Liver (tissue), 9 donors: Measurements from ENCODE around the gene B3GNT5. TPM values are rescaled to one million over a fixed set of nuclear protein-coding genes. Genes with fewer than 3 reads are reported as not detected.

ENCODE experiments used
- DNase-seq: peaks from one replicate; pipeline ENCODE4 v3.0.0-alpha.2; 2017; ENCODE audit warnings: low spot score
- H3K27ac ChIP-seq, 2 donors: one replicate each; pipeline ENCODE4 v1.7.0; 2013; ENCODE audit warnings: inconsistent platforms in 2 of 2, low read length in 2 of 2, control low read depth in 1 of 2, low read depth in 1 of 2, mild to moderate bottlenecking in 1 of 2
- H3K27me3 ChIP-seq, 4 donors: one replicate each; pipeline versions ENCODE4 v1.6.1 to v1.7.0; 2013; ENCODE audit warnings: low read length in 3 of 4, inconsistent platforms in 1 of 4, mild to moderate bottlenecking in 1 of 4, moderate library complexity in 1 of 4; ENCODE audit not compliant: control insufficient read depth in 4 of 4, insufficient read depth in 4 of 4
- H3K36me3 ChIP-seq, 4 donors: one replicate each; pipeline versions ENCODE4 v1.6.1 to v1.7.0; 2013; ENCODE audit warnings: low read length in 3 of 4, mild to moderate bottlenecking in 3 of 4, low read depth in 1 of 4, moderate library complexity in 1 of 4; ENCODE audit not compliant: control insufficient read depth in 4 of 4, insufficient read depth in 3 of 4
- H3K4me1 ChIP-seq, 4 donors: one replicate each; pipeline versions ENCODE4 v1.6.1 to v1.7.0; 2013; ENCODE audit warnings: low read length in 3 of 4, mild to moderate bottlenecking in 3 of 4, moderate library complexity in 1 of 4; ENCODE audit not compliant: control insufficient read depth in 4 of 4, insufficient read depth in 4 of 4
- H3K4me3 ChIP-seq, 3 donors: one replicate each; pipeline versions ENCODE4 v1.6.1 to v1.7.0; 2013; ENCODE audit warnings: low read length in 3 of 3, control low read depth in 1 of 3, low read depth in 1 of 3, mild to moderate bottlenecking in 1 of 3
- H3K9ac ChIP-seq, 2 donors: one replicate each; pipeline ENCODE4 v1.7.0; 2013; ENCODE audit warnings: low read length in 2 of 2, mild to moderate bottlenecking in 2 of 2, moderate library complexity in 2 of 2, control low read depth in 1 of 2, low read depth in 1 of 2
- H3K9me3 ChIP-seq, 4 donors: one replicate each; pipeline versions ENCODE4 v1.6.1 to v1.7.0; 2013; ENCODE audit warnings: low read length in 3 of 4; ENCODE audit not compliant: control insufficient read depth in 4 of 4
- ATF3 ChIP-seq: IDR thresholded peaks from 2 replicates; pipeline ENCODE4 v1.6.1; 2016; ENCODE audit warnings: antibody characterized with exemption
- EGR1 ChIP-seq, 2 donors: IDR thresholded peaks; 2 replicates each; pipeline ENCODE4 v1.6.1; 2016 to 2018; ENCODE audit warnings: antibody characterized with exemption in 2 of 2, low read depth in 2 of 2
- FOXA1 ChIP-seq: IDR thresholded peaks from 2 replicates; pipeline ENCODE4 v1.6.1; 2016; ENCODE audit warnings: antibody characterized with exemption
- FOXA2 ChIP-seq: IDR thresholded peaks from 2 replicates; pipeline ENCODE4 v1.6.1; 2016; ENCODE audit warnings: antibody characterized with exemption
- GABPA ChIP-seq, 2 donors: IDR thresholded peaks in 1 of 2; conservative IDR thresholded peaks in 1 of 2; 2 replicates each; pipeline ENCODE4 v1.6.1; 2016; ENCODE audit warnings: antibody characterized with exemption in 2 of 2, mild to moderate bottlenecking in 1 of 2, moderate library complexity in 1 of 2
- HNF4A ChIP-seq, 2 donors: conservative IDR thresholded peaks; 2 replicates each; pipeline ENCODE4 v1.6.1; 2016; ENCODE audit warnings: antibody characterized with exemption in 2 of 2, mild to moderate bottlenecking in 2 of 2
- HNF4G ChIP-seq: IDR thresholded peaks from 2 replicates; pipeline ENCODE4 v1.6.1; 2016; ENCODE audit warnings: antibody characterized with exemption
- JUND ChIP-seq, 2 donors: IDR thresholded peaks; 2 replicates each; pipeline ENCODE4 v1.6.1; 2016; ENCODE audit warnings: antibody characterized with exemption in 2 of 2
- NR2F2 ChIP-seq: IDR thresholded peaks from 2 replicates; pipeline ENCODE4 v1.6.1; 2016; ENCODE audit warnings: antibody characterized with exemption
- RAD21 ChIP-seq, 2 donors: IDR thresholded peaks; 2 replicates each; pipeline ENCODE4 v1.6.1; 2016; ENCODE audit warnings: antibody characterized with exemption in 2 of 2, mild to moderate bottlenecking in 2 of 2
- RXRA ChIP-seq, 2 donors: IDR thresholded peaks; 2 replicates each; pipeline ENCODE4 v1.6.1; 2017 to 2018; ENCODE audit warnings: antibody characterized with exemption in 2 of 2, mild to moderate bottlenecking in 1 of 2
- SP1 ChIP-seq: IDR thresholded peaks from 2 replicates; pipeline ENCODE4 v1.6.1; 2018; ENCODE audit warnings: antibody characterized with exemption, mild to moderate bottlenecking
- TAF1 ChIP-seq: conservative IDR thresholded peaks from 2 replicates; pipeline ENCODE4 v1.6.1; 2016; ENCODE audit warnings: antibody characterized with exemption, mild to moderate bottlenecking
- YY1 ChIP-seq: IDR thresholded peaks from 2 replicates; pipeline ENCODE4 v1.6.1; 2016; ENCODE audit warnings: antibody characterized with exemption, mild to moderate bottlenecking
- WGBS: extraction: QIAGEN DNeasy Blood & Tissue Kit; methylation state at CpG from one replicate; pipeline ENCODE4 v1.1.7; 2013; 5-methylcytosine and 5-hydroxymethylcytosine counted together
- polyA plus RNA-seq, 2 donors: library from polyadenylated mRNA; stranded (reverse) in 1 of 2; unstranded in 1 of 2; fragments of 200-250 nt in 1 of 2; fragments of >200 nt in 1 of 2; fragmentation: Nextera tagmentation in 1 of 2; extraction: Ambion mirVana in 1 of 2; gene quantifications; one replicate each; pipeline versions ENCODE4 v1.2.1 to v1.2.3, GENCODE V29; 2013 to 2015
- total RNA-seq, 2 donors: library from RNA; depleted of rRNA; stranded (reverse); fragments of >200 nt; gene quantifications; one replicate each; pipeline ENCODE4 v1.2.3, GENCODE V29; 2014
- TF ChIP-seq, protein P1 (sequence below): IDR thresholded peaks from 2 replicates; pipeline ENCODE4 v1.6.1; 2016; ENCODE audit warnings: antibody characterized with exemption
- TF ChIP-seq, protein P2 (sequence below): IDR thresholded peaks from 2 replicates; pipeline ENCODE4 v1.6.1; 2016; ENCODE audit warnings: antibody characterized with exemption, mild to moderate bottlenecking
- TF ChIP-seq, protein P3 (sequence below): IDR thresholded peaks from 2 replicates; pipeline ENCODE4 v1.6.1; 2016; ENCODE audit warnings: antibody characterized with exemption
- donor health status: healthy.
- donor health status: healthy.
- donor health status: healthy.
- donor health status: healthy.
- donor health status: healthy.

Gene B3GNT5, protein sequence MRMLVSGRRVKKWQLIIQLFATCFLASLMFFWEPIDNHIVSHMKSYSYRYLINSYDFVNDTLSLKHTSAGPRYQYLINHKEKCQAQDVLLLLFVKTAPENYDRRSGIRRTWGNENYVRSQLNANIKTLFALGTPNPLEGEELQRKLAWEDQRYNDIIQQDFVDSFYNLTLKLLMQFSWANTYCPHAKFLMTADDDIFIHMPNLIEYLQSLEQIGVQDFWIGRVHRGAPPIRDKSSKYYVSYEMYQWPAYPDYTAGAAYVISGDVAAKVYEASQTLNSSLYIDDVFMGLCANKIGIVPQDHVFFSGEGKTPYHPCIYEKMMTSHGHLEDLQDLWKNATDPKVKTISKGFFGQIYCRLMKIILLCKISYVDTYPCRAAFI
- total RNA-seq (1 to 10 TPM in 1 of 2 donors, under 1 TPM in 1; 0.84 to 1.8 TPM), polyA plus RNA-seq (under 1 TPM; 0.22 to 0.23 TPM)

DNA sequence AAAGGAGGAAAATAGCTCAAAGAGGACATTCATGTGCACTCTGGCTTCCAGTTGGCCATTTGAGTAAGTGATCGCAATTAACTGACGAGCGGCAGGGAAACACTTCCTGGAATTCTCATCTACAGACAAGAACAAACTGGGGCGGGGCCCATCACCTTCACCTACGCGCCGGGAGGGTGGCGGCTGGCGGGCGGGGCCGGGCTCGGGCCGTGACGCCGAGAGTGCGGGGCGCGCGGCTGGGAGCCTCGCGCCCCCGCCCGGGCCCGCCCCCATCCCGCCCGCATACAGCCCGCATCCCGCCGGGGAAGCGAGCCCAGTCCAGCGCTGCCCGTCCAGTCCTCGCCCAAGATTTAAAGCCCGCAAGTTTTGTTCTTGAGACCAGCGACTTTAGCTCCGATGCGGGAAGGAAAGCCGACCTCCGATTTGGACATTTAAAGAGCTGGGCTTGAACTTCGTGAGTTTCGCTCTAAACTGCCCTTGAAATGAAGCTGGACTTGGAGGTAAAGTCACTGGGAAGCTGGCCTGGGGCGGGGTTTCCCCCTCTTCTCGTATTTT lies at the start of gene B3GNT5:
TSS of gene B3GNT5 (plus strand) at position 281 of the 555 bp plus-strand sequence. CDS start 16,546 bp downstream, outside the sequence.
- Histone ChIP-seq H3K4me3 (peak within 1 kb of the TSS; percentile 49 to 77 (median 70)), H3K27ac (peak within 1 kb of the TSS; percentile 44 to 57), H3K9ac (peak within 1 kb of the TSS; percentile 47 to 49), H3K9me3 (no peaks in the 10 kb centered on the region), H3K27me3 (no peaks in the 10 kb centered on the region), H3K4me1 (peaks cover 4 to 13% (median 7%) of the 10 kb centered on the region in 4 donors), H3K36me3 (no peaks in the 10 kb centered on the region)
- DNase-seq = no peak
- WGBS = 3% methylated on average over 43 of the region's 43 CpGs
- TF ChIP-seq RXRA (IDR thresholded peaks at IDR 0.05) = no peak
- no peak for TF ChIP-seq HNF4G
- TF ChIP-seq, protein P1, sequence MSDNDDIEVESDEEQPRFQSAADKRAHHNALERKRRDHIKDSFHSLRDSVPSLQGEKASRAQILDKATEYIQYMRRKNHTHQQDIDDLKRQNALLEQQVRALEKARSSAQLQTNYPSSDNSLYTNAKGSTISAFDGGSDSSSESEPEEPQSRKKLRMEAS = no peak
- no peak for TF ChIP-seq EGR1 (IDR thresholded peaks at IDR 0.05; ENCODE audit: low read depth in 2 of 2)
- TF ChIP-seq FOXA1 = no peak
- TF ChIP-seq JUND (IDR thresholded peaks at IDR 0.05) = no peak
- TF ChIP-seq FOXA2 = no peak
- no peak for TF ChIP-seq NR2F2
- TF ChIP-seq TAF1 = no peak
- TF ChIP-seq SP1 = no peak
- no peak for TF ChIP-seq HNF4A (conservative IDR thresholded peaks at IDR 0.05)
- TF ChIP-seq ATF3 = no peak
- TF ChIP-seq, protein P2, sequence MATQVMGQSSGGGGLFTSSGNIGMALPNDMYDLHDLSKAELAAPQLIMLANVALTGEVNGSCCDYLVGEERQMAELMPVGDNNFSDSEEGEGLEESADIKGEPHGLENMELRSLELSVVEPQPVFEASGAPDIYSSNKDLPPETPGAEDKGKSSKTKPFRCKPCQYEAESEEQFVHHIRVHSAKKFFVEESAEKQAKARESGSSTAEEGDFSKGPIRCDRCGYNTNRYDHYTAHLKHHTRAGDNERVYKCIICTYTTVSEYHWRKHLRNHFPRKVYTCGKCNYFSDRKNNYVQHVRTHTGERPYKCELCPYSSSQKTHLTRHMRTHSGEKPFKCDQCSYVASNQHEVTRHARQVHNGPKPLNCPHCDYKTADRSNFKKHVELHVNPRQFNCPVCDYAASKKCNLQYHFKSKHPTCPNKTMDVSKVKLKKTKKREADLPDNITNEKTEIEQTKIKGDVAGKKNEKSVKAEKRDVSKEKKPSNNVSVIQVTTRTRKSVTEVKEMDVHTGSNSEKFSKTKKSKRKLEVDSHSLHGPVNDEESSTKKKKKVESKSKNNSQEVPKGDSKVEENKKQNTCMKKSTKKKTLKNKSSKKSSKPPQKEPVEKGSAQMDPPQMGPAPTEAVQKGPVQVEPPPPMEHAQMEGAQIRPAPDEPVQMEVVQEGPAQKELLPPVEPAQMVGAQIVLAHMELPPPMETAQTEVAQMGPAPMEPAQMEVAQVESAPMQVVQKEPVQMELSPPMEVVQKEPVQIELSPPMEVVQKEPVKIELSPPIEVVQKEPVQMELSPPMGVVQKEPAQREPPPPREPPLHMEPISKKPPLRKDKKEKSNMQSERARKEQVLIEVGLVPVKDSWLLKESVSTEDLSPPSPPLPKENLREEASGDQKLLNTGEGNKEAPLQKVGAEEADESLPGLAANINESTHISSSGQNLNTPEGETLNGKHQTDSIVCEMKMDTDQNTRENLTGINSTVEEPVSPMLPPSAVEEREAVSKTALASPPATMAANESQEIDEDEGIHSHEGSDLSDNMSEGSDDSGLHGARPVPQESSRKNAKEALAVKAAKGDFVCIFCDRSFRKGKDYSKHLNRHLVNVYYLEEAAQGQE = no peak
- no peak for TF ChIP-seq GABPA (IDR thresholded peaks at IDR 0.05 in 1 of 2, conservative IDR thresholded peaks at IDR 0.05 in 1 of 2)
- no peak for TF ChIP-seq RAD21 (IDR thresholded peaks at IDR 0.05)

- DNase-seq = no peak
- Histone ChIP-seq H3K27me3 (no peaks in the 10 kb centered on the region), H3K9ac (no peak overlapping the region), H3K4me3 (no peak overlapping the region), H3K36me3 (no peaks in the 10 kb centered on the region), H3K9me3 (peaks cover 0 to 2% (median 0%) of the 10 kb centered on the region in 4 donors), H3K27ac (no peak overlapping the region), H3K4me1 (no peaks in the 10 kb centered on the region)
- TF ChIP-seq, protein P3, sequence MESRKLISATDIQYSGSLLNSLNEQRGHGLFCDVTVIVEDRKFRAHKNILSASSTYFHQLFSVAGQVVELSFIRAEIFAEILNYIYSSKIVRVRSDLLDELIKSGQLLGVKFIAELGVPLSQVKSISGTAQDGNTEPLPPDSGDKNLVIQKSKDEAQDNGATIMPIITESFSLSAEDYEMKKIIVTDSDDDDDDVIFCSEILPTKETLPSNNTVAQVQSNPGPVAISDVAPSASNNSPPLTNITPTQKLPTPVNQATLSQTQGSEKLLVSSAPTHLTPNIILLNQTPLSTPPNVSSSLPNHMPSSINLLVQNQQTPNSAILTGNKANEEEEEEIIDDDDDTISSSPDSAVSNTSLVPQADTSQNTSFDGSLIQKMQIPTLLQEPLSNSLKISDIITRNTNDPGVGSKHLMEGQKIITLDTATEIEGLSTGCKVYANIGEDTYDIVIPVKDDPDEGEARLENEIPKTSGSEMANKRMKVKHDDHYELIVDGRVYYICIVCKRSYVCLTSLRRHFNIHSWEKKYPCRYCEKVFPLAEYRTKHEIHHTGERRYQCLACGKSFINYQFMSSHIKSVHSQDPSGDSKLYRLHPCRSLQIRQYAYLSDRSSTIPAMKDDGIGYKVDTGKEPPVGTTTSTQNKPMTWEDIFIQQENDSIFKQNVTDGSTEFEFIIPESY = no peak
- TF ChIP-seq FOXA2 (no peak), YY1 (no peak), JUND (IDR thresholded peaks at IDR 0.05) (no peak), NR2F2 (no peak), SP1 (no peak), ATF3 (no peak), GABPA (IDR thresholded peaks at IDR 0.05 in 1 of 2, conservative IDR thresholded peaks at IDR 0.05 in 1 of 2) (no peak), FOXA1 (no peak), RAD21 (IDR thresholded peaks at IDR 0.05) (no peak)
- TF ChIP-seq, protein P2 = no peak
- TF ChIP-seq, protein P1 = no peak
These were observed 49.4 kb upstream of the B3GNT5 start for GRCh38 chr3:183203670-183204069.
